HG02759 (cell line): ENCODE data around the gene NRG3.
"Not testable (repeated sequence)": the region's sequence is repeated elsewhere in the genome, so short reads cannot be mapped to it uniquely, and the experiment has no call there.

Source experiments
- ATAC-seq: cut with Tn5 transposase; IDR thresholded peaks from one replicate; pipeline ENCODE4 v1.9.1; 2021; ENCODE audit warnings: mild to moderate bottlenecking, moderate library complexity; ENCODE audit not compliant: unreplicated experiment

NRG3 gene

DNA sequence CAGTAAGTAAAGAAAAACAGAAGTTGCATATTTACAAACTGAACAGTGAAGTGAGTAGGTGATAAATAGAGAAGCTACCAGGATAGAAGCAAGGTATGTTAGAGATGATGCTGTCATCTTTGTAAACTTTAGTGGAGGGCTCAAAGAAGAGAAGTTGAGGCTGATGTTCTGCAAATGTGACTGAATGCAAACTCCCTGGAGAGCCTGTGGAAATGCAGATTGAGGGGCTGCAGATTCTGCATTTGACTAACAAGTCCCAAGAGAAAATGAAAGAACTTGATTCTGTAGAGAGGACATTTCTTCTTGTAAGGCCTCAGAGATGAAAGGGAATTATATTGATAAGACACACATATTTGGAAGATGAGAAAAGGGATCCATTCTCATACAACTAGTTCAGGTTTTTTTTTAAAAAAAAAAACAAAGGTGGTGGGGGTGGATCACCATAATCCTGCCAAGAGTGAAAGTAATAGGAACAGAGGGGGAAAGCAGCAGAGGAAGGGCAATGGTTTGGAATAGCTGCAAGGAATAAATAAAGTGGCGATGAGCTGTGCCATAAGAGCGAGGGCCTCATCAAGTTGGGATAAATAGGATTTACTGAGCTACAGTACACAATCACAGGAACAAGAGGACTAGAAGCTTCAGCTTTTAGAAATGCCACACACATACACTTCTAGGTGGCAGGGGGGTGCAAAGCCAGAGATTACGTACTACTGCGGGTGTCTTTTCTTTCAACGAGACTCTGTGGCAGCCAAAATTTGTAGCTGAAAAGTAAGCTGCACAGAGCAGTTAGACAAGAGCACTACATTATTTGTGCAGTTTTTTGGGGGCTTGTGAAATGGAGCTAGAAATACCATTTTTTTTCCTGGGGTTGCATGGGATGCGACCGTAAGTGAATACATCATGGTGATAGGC, 778.5 kb downstream of the NRG3 start:
- ATAC-seq: no peak

GRCh38 chr10:82660205-82660604, 785.2 kb downstream of the NRG3 start:
- no peak for ATAC-seq

DNA sequence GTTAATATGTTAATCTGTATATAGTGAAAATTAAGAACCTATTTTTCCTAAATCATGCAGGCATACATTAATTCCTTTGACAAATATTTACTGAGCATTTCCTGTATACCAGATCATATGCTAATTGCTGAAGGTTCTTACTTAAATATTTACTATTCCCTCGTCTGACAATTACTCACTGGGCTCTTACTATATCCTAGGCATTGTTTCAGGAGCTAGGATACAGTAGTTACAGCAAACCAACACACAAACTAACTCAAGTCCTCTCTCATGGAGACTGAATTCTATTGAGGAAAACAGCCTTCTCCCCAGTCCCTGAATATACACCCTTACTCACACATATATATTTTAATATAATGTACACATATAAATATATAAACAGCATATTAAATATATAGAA, 786.0 kb downstream of the NRG3 start:
- no peak for ATAC-seq

GRCh38 chr10:82661701-82662100, 786.7 kb downstream of the NRG3 start:
- no peak for ATAC-seq

- no peak for ATAC-seq
Observed at GRCh38 chr10:82668221-82668895, 793.4 kb downstream of the NRG3 start.

- ATAC-seq: no peak
Observed at GRCh38 chr10:82674036-82674435, 799.0 kb downstream of the NRG3 start.

DNA sequence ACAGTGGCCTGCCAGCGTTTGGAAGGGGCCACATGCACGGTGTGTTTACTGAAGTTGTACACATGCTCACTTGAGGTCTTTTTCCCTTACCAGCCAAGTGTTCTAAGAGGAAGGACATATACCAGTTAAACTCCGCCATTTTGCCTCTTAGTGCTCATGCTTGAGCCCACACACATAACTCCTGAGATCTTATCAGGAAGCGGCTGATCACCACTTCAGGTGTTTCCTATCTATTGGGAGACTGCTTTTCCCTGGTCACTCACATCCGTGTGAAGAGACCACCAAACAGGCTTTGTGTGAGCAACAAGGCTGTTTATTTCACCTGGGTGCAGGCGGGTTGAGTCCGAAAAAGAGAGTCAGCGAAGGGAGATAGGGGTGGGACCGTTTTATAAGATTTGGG, 802.9 kb downstream of the NRG3 start:
- not testable (repeated sequence) for ATAC-seq

- not testable (repeated sequence) for ATAC-seq
Observed at GRCh38 chr10:82678451-82678850, 803.5 kb downstream of the NRG3 start.

GRCh38 chr10:82680608-82681007, 805.6 kb downstream of the NRG3 start:
- no peak for ATAC-seq

- ATAC-seq: no peak
Observed at GRCh38 chr10:82683945-82684344, 809.0 kb downstream of the NRG3 start.

DNA sequence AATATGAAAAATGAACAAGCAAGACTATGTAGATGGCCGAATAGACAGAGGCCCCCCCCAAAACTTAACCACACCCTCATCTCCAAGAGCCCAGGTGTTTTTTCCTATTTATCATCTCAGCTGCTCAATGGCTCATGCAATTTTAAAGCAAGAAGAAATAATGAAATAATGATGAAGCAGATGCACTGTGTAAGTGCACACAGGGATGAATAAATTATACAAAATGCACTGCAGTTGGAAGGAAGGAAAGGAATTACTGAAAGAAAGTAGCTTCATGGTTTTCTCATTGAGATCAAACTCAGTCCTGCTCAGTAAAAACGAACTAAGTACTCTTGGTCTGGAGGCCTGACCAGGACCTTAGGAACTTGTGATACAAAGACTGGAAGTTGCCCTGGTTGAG, 810.1 kb downstream of the NRG3 start:
- no peak for ATAC-seq

GRCh38 chr10:82691211-82691610, 816.2 kb downstream of the NRG3 start:
- ATAC-seq: no peak

- no peak for ATAC-seq
Observed at GRCh38 chr10:82692458-82692857, 817.5 kb downstream of the NRG3 start.

DNA sequence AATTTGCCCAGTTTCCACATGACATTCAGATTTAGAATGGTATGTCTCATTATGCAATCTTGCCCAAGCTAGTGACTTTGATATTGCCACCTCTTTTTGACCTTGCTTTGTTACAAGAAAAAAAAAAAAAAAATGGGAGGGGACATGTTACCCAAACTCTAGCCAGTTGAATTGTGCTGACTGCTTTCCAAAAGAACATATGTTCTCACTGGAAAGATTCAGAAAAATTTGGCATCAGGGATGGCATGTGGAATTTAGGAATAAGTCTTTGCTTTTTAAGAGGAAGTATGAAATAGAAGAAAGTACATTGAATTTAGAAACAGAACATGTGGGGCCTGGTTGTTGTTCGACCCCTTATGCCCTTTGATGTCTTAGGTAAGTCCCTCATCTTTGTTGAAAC, 846.8 kb downstream of the NRG3 start:
- ATAC-seq: no peak

DNA sequence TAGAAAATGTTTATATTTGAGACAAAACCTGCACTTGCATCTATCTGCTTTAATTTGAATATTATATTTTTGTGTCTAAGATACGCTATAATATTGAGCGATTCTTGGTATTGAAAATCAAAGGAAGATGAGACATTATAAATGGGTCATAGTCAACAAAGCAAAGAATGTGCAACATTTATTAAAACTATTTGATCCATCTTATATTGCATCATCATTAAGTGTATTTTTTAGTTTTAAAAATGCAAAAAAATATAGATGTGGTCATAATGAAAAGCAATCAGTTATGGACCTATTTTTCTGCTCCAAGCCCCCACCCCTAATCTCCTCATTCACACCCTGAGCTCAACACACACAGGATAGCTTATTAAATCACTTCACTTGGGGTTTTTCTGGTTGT, 847.3 kb downstream of the NRG3 start:
- no peak for ATAC-seq

DNA sequence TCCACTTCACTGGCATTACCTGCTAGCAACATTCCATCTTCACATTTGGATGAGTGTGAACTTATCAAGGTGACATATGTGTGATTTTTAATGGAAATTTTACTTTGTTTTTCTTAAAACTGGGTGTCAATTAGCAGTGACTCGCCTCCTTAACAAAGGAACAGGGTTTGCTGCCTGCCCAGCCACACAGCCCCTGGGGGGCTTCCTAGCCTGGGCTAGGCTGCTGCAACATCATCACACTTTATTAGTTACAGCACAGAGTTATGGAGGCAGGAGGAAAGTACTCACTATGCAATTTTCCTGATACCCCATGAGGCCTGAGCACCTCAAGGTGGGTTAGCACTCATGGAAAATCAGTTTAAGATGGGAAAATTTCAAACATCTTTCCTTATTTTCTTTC, 861.3 kb downstream of the NRG3 start:
- ATAC-seq: no peak

DNA sequence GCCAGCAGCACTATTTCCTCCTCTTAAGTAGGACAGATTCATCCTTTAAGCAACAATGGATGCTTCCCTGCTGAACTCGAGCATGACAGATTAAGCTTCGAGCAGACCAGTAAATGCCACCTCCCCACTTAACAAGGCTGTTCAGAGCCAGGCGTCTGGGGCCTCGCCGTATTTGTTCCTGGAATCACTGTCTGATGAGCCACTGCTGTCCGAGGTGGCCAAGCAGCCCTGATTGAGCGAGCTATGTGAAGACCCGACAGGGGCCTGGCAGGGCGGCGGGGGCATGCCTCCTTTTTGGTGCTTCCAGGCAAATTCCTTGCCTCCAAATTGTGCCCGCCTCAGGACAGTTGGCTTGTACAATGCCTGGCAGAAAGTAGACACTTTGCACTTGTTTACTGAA, 862.6 kb downstream of the NRG3 start:
- no peak for ATAC-seq

- ATAC-seq: no peak
Observed at GRCh38 chr10:82738592-82738991, 863.6 kb downstream of the NRG3 start.

- ATAC-seq: no peak
Observed at GRCh38 chr10:82742478-82742877, 867.5 kb downstream of the NRG3 start.

GRCh38 chr10:82742898-82743297, 867.9 kb downstream of the NRG3 start:
- ATAC-seq: no peak

GRCh38 chr10:82750538-82750937, 875.5 kb downstream of the NRG3 start:
- no peak for ATAC-seq

DNA sequence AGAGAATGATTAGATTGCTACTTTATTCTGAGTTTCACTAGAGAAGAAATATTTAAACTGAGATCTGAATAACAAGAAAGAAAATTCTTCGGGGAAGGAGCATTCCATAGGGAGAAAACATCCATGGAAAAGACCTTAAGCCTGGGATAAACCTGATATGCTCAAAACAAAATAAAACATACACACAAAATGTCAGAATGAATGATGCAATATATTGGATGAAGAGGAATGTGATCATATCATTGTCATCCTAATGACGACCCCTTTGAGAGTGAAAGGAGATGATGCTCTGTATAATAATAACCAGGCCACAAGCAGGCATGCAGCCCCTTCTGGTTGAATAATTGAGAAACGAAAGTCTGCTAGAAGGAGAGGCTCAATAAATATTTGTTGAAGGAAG, 882.4 kb downstream of the NRG3 start:
- ATAC-seq: no peak
